ENCODE results near the gene PIEZO2.

DNA sequence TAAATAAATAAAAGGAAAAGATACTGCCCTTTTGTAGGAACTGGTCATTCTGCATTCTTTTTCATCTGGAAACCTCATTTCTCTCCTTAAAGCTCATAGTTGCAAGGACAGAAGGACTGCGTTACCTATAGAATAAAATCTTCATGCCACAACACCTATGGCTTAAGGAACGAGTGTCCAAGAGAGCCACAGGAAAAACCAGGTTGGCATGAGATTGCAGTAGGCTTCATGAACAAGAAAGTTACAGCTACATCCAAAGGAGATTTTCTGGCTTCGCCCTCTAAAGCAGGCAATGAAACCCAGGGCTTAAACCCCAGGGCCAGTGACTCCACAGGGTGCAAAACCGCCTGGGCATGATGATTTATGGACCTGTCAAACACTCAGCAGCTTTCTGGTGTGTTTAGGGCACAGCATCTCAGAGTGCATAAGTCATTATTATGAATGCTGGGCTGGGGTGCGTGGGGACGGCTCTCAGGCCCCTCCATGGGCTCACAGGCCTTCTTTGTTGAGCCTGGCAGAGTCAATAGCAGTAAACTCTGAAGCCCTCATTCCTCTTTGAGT, 30.7 kb upstream of the PIEZO2 start:
- TF ChIP-seq, protein P1, sequence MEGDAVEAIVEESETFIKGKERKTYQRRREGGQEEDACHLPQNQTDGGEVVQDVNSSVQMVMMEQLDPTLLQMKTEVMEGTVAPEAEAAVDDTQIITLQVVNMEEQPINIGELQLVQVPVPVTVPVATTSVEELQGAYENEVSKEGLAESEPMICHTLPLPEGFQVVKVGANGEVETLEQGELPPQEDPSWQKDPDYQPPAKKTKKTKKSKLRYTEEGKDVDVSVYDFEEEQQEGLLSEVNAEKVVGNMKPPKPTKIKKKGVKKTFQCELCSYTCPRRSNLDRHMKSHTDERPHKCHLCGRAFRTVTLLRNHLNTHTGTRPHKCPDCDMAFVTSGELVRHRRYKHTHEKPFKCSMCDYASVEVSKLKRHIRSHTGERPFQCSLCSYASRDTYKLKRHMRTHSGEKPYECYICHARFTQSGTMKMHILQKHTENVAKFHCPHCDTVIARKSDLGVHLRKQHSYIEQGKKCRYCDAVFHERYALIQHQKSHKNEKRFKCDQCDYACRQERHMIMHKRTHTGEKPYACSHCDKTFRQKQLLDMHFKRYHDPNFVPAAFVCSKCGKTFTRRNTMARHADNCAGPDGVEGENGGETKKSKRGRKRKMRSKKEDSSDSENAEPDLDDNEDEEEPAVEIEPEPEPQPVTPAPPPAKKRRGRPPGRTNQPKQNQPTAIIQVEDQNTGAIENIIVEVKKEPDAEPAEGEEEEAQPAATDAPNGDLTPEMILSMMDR (IDR thresholded peaks at IDR 0.05) = no peak
- TF ChIP-seq EP300 (IDR thresholded peaks at IDR 0.05) (no peak), POLR2AphosphoS5 (IDR thresholded peaks at IDR 0.05) (no peak)
